Limb (tissue), 2 donors: ENCODE results near the gene APRT.
"Not testable (repeated sequence)": the region's sequence is repeated elsewhere in the genome, so short reads cannot be mapped to it uniquely, and the experiment has no call there.

Experiments
- DNase-seq, 2 donors: peaks; one replicate each; pipeline ENCODE4 v3.0.0-alpha.2; 2016; ENCODE audit errors: extremely low spot score in 2 of 2

The APRT gene

GRCh38 chr16:88788749-88789148, 23.0 kb downstream of the APRT start:
- not testable (repeated sequence) for DNase-seq

- DNase-seq, result no peak
These were observed 24.0 kb downstream of the APRT start for GRCh38 chr16:88787579-88788314.

- DNase-seq, result peak in 1 of 2 donors; percentile 76
These were observed 26.4 kb downstream of the APRT start, which contains the start of gene PIEZO1 for GRCh38 chr16:88785106-88785924. TSS of gene PIEZO1 (minus strand) at chr16:88785220. CDS start at chr16:88784964, 256 bp downstream.

- DNase-seq, result no peak
These were observed 26.9 kb downstream of the APRT start for GRCh38 chr16:88784856-88785105.

- peak; percentile 69 for DNase-seq
These were observed 27.5 kb downstream of the APRT start for GRCh38 chr16:88784074-88784855.

- DNase-seq, result no peak
These were observed 28.2 kb downstream of the APRT start for GRCh38 chr16:88783391-88784073.

GRCh38 chr16:88782454-88783390, 29.0 kb downstream of the APRT start:
- DNase-seq, result peak in 1 of 2 donors; percentile 29

GRCh38 chr16:88781140-88782077, 30.3 kb downstream of the APRT start:
- peak in 1 of 2 donors; percentile 29 for DNase-seq

- DNase-seq, result no peak
These were observed 31.3 kb downstream of the APRT start for GRCh38 chr16:88780142-88781062.

GRCh38 chr16:88779406-88780141, 32.2 kb downstream of the APRT start:
- no peak for DNase-seq

- DNase-seq, result no peak
These were observed 33.1 kb downstream of the APRT start for GRCh38 chr16:88778541-88779065.

GRCh38 chr16:88778271-88778525, 33.5 kb downstream of the APRT start:
- DNase-seq, result no peak

- DNase-seq, result no peak
These were observed 34.1 kb downstream of the APRT start for GRCh38 chr16:88777471-88778270.

GRCh38 chr16:88775825-88776224, 35.9 kb downstream of the APRT start:
- no peak for DNase-seq

- no peak for DNase-seq
These were observed 37.0 kb downstream of the APRT start for GRCh38 chr16:88774544-88775393.

GRCh38 chr16:88773812-88774291, 37.9 kb downstream of the APRT start:
- peak in 1 of 2 donors; percentile 62 for DNase-seq
